Panc1 (cell line): ENCODE data around the gene PHTF2.

Experiments
- SIN3A ChIP-seq: IDR thresholded peaks from 2 replicates; pipeline ENCODE4 v1.6.1; 2012; ENCODE audit warnings: low read depth, mild to moderate bottlenecking, low read length, moderate library complexity, borderline replicate concordance; ENCODE audit not compliant: insufficient read depth
- TF ChIP-seq, protein P1 (sequence below): fragments of 450-650 bp; IDR thresholded peaks from 2 replicates; pipeline ENCODE4 v1.5.1; 2017; ENCODE audit warnings: mild to moderate bottlenecking

- TF ChIP-seq SIN3A: no peak
- TF ChIP-seq, protein P1, sequence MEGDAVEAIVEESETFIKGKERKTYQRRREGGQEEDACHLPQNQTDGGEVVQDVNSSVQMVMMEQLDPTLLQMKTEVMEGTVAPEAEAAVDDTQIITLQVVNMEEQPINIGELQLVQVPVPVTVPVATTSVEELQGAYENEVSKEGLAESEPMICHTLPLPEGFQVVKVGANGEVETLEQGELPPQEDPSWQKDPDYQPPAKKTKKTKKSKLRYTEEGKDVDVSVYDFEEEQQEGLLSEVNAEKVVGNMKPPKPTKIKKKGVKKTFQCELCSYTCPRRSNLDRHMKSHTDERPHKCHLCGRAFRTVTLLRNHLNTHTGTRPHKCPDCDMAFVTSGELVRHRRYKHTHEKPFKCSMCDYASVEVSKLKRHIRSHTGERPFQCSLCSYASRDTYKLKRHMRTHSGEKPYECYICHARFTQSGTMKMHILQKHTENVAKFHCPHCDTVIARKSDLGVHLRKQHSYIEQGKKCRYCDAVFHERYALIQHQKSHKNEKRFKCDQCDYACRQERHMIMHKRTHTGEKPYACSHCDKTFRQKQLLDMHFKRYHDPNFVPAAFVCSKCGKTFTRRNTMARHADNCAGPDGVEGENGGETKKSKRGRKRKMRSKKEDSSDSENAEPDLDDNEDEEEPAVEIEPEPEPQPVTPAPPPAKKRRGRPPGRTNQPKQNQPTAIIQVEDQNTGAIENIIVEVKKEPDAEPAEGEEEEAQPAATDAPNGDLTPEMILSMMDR: no peak; the same call in 1 of the 2 replicates
Measured at GRCh38 chr7:77887567-77887966, 89.0 kb downstream of the PHTF2 start.
